NCI-H345 treated with DMSO at 0.1 percent for 48 hours (cell line): Measurements from ENCODE around the gene GSTA3.
"Not testable (repeated sequence)": the region's sequence is repeated elsewhere in the genome, so short reads cannot be mapped to it uniquely, and the experiment has no call there.

Experiments used
- DNase-seq: peaks from one replicate; lab custom pipeline; 2025; ENCODE audit not compliant: unreplicated experiment; lab: John Stamatoyannopoulos, UW

Gene GSTA3

GRCh38 chr6:52914516-52914915 lies 5.0 kb upstream of the GSTA3 start:
- no peak for DNase-seq

GRCh38 chr6:52910091-52910490 lies 593 bp upstream of the GSTA3 start:
- no peak for DNase-seq

- no peak for DNase-seq
These were observed 367 bp downstream of the GSTA3 start for GRCh38 chr6:52909131-52909530.

- no peak for DNase-seq
These were observed 972 bp downstream of the GSTA3 start for GRCh38 chr6:52908526-52908925.

- DNase-seq = no peak
These were observed 4.8 kb downstream of the GSTA3 start for GRCh38 chr6:52904562-52905279.

- DNase-seq = no peak
These were observed 9.0 kb downstream of the GSTA3 start for GRCh38 chr6:52900536-52900935.

GRCh38 chr6:52895790-52896189 lies 13.7 kb downstream of the GSTA3 start:
- not testable (repeated sequence) for DNase-seq

GRCh38 chr6:52894285-52894684 lies 15.2 kb downstream of the GSTA3 start:
- DNase-seq = no peak

- DNase-seq = no peak
These were observed 15.7 kb downstream of the GSTA3 start for GRCh38 chr6:52893803-52894202.

GRCh38 chr6:52893221-52893620 lies 16.3 kb downstream of the GSTA3 start:
- no peak for DNase-seq

GRCh38 chr6:52890018-52890417 lies 19.5 kb downstream of the GSTA3 start:
- DNase-seq = no peak

- DNase-seq = no peak
These were observed 21.5 kb downstream of the GSTA3 start for GRCh38 chr6:52887910-52888524.

- peak; percentile 60 for DNase-seq
These were observed 27.3 kb downstream of the GSTA3 start for GRCh38 chr6:52881996-52882841.

- DNase-seq = no peak
These were observed 27.9 kb downstream of the GSTA3 start for GRCh38 chr6:52881662-52881995.

- no peak for DNase-seq
These were observed 31.7 kb downstream of the GSTA3 start for GRCh38 chr6:52877786-52878185.

- DNase-seq = no peak
These were observed 32.3 kb downstream of the GSTA3 start for GRCh38 chr6:52877168-52877567.

- no peak for DNase-seq
These were observed 33.3 kb downstream of the GSTA3 start for GRCh38 chr6:52876056-52876787.

GRCh38 chr6:52872031-52872430 lies 37.5 kb downstream of the GSTA3 start:
- no peak for DNase-seq

- no peak for DNase-seq
These were observed 37.9 kb downstream of the GSTA3 start for GRCh38 chr6:52871621-52872020.

GRCh38 chr6:52870335-52871091 lies 39.0 kb downstream of the GSTA3 start:
- not testable (repeated sequence) for DNase-seq

GRCh38 chr6:52868899-52869298 lies 40.6 kb downstream of the GSTA3 start:
- DNase-seq = not testable (repeated sequence)
